RWPE1 (cell line): ENCODE results near the gene TENT5A.

Source experiments
- CTCF ChIA-PET: fragments of 350-600 bp; sonication (Branson Sonifier 250); formaldehyde crosslinking; extraction: SDS; loops from one replicate; lab custom pipeline; 2021; lab: Yijun Ruan, JAX
- POLR2A ChIA-PET: fragments of 400-600 bp; formaldehyde crosslinking; extraction: SDS; loops from one replicate; lab custom pipeline; 2020; ENCODE audit warnings: antibody characterized with exemption; ENCODE audit not compliant: low non-redundant PET; lab: Yijun Ruan, JAX
- DNase-seq: peaks from one replicate; pipeline ENCODE4 v3.0.0; 2012; ENCODE audit warnings: low spot score
- H3K27ac ChIP-seq: fragments of 450-650 bp; 2 replicates; pipeline ENCODE4 v1.5.1; 2017
- TF ChIP-seq, protein P1 (sequence below): fragments of 450-650 bp; conservative IDR thresholded peaks from 2 replicates; pipeline ENCODE4 v1.5.1; 2017; ENCODE audit warnings: low read depth, mild to moderate bottlenecking

The TENT5A gene

DNA sequence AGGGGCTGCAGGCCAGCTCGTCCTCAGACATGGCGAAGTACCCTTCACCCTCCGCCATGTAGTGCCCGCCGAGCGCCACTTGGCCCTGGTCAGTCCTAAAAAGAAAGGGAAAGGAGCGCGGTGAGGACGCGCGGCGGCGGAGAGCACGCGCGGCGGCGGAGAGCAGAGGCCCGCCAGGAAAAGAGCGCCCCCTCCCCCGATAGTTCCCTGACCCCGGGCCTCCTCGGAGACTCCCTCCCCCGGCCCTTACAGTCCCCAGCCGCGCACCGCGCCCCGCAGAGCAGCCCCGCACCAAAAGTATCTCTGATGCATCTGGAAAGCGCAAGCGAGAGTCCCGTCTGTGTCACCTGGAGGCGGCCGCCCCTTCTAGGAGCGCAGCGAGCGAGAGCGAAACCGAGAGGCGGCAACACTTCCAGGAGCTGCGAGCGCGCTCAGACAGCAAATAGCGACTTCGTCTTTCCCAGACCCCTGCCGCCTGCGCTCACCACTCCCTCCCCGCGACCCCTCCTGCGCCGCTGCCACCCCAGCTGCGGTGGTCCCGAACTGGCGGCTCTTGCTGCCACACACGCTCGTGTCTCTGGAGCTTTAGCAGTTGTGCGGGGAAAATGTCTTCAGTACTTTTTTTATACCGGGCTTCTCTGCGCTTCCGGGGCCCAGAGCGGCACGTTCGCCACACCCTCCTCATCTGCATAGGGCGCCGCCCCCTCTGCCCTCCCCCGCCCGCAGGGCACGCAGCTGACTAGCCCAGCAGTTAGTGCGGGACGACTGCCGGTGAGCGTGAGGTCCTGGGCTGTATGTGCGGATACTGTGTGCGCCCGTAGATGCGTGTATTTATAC, at the start of gene TENT5A:
TSS of gene TENT5A (minus strand) at position 598 of the 837 bp plus-strand sequence. CDS start at position 58, 540 bp downstream.
- DNase-seq, result peak; percentile 87
- POLR2A ChIA-PET, result interaction anchor here (0.5 kb wide), 1 partner anchor 245 kb away, joined by 4 read pairs; no protein-coding TSS in a partner anchor
- peak within 1 kb of the TSS; percentile 90 for H3K27ac ChIP-seq
- CTCF ChIA-PET, result interaction anchor here (0.6 to 2.6 kb wide), 6 partner anchors 11 to 401 kb away, joined by 3 to 13 read pairs (median 4); no protein-coding TSS in a partner anchor
- TF ChIP-seq, protein P1, sequence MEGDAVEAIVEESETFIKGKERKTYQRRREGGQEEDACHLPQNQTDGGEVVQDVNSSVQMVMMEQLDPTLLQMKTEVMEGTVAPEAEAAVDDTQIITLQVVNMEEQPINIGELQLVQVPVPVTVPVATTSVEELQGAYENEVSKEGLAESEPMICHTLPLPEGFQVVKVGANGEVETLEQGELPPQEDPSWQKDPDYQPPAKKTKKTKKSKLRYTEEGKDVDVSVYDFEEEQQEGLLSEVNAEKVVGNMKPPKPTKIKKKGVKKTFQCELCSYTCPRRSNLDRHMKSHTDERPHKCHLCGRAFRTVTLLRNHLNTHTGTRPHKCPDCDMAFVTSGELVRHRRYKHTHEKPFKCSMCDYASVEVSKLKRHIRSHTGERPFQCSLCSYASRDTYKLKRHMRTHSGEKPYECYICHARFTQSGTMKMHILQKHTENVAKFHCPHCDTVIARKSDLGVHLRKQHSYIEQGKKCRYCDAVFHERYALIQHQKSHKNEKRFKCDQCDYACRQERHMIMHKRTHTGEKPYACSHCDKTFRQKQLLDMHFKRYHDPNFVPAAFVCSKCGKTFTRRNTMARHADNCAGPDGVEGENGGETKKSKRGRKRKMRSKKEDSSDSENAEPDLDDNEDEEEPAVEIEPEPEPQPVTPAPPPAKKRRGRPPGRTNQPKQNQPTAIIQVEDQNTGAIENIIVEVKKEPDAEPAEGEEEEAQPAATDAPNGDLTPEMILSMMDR, result no peak

DNA sequence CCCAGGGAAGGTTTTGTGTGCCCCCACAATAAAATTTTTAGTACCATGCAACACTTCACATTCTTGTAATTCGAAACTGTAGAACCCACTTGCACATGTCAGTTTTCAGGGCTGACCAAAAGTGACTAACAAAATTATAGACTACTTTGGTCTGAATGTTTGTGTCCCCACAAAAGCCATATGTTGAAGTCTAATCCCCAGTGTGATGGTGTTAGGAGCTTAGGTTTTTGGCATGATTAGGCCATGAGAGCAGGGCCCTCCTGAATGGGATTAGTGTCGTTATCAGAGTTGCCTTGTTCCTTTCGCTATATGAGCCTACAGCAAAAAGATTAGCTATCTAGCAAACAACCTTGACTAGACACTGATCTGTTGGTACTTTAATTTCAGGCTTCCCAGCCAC, 49.0 kb upstream of the TENT5A start:
- no peak for DNase-seq
- TF ChIP-seq, protein P1, result no peak
- POLR2A ChIA-PET, result no interaction called here
- CTCF ChIA-PET, result no interaction called here
- H3K27ac ChIP-seq, result no peak overlapping the region

DNA sequence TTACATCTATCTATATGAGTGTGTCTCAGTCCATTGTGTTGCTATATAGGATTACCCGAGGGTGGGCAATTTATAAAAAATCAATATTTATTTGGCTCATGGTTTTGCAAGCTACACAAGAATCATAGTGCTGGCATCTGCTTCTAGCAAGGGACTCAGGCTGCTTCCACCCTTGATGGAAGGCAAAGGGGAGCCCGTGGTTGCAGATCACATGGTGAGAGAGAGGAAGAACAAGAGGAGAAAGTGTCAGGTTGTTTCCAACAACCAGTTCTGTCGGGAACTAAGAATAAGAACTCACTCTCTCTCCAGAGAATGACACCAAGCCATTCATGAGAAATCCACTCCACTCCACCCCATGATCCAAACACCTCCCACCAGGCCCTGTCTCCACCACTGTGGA, 48.2 kb upstream of the TENT5A start:
- DNase-seq, result no peak
- CTCF ChIA-PET, result no interaction called here
- POLR2A ChIA-PET, result no interaction called here
- TF ChIP-seq, protein P1, result no peak
- no peak overlapping the region for H3K27ac ChIP-seq

DNA sequence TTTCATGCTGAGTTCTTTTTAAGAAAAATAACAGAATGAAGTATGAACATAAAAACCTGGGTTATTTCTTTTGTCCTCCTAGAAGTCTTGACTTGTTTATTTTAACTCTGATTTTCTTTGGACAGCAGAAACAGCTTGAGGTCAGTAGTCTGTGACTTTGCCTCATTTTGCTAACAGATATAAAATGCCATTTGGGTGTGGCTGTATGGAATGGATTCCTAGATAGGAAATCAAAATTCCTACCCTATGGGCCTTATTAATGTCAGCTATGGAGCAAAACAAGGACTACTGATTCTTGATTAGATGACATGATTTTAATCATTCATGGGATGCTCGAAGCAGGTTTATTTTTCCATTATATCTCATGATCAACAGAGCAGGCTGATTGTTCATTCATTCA, 46.8 kb upstream of the TENT5A start:
- TF ChIP-seq, protein P1, result no peak
- H3K27ac ChIP-seq, result no peak overlapping the region
- ChIA-PET POLR2A (no interaction called here), CTCF (no interaction called here)
- no peak for DNase-seq

DNA sequence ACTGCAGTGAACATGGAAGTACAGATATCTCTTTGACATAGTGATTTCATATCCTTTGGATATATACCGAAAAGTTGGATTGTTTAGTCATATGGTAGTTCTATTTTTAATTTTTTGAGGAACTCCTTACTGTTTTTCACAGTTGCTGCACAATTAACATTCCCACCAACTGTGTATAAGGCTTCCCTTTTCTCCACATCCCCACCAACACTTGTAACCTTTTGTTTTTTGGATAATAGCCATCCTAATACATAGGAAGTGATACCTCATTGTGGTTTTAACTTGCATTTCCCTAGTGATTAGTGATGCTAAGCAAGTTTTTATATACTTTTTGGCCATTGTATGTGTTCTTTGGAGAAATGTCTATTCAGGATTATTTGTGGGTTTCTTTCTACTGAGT, 45.1 kb upstream of the TENT5A start:
- ChIA-PET POLR2A (no interaction called here), CTCF (no interaction called here)
- TF ChIP-seq, protein P1, result no peak
- DNase-seq, result no peak
- H3K27ac ChIP-seq, result no peak overlapping the region

DNA sequence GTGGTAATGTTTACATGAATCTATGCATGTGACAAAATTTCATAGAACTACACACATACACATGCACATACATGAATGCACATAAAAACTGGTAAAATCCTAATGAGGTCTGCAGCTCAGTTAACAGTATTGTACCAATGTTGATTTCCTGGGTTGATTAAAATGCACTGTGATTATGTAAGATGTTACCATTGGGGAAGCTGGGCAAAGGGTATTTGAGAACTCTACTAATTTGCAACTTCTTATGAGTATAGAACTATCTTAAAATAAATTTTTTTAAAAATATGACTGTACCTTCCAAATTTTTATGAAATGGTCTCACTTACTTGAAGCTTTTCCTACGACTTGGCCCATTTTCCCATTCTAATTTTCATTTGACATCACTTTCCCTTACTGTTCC, 43.4 kb upstream of the TENT5A start:
- ChIA-PET CTCF (no interaction called here), POLR2A (no interaction called here)
- no peak overlapping the region for H3K27ac ChIP-seq
- TF ChIP-seq, protein P1, result no peak
- no peak for DNase-seq
